Choroid plexus epithelial cell (primary cell): Measurements from ENCODE around the gene RPL35.
"Not testable (repeated sequence)": the region's sequence is repeated elsewhere in the genome, so short reads cannot be mapped to it uniquely, and the experiment has no call there.

Experiments
- DNase-seq: peaks from one replicate; pipeline ENCODE4 v3.0.0-alpha.2; 2010; ENCODE audit warnings: low read depth
- H3K4me3 ChIP-seq: 2 replicates; pipeline ENCODE4 v1.5.1; 2011; ENCODE audit warnings: low read depth, mild to moderate bottlenecking, control low read depth, low read length, moderate library complexity
- CTCF ChIP-seq: conservative IDR thresholded peaks from 2 replicates; pipeline ENCODE4 v1.5.1; 2011; ENCODE audit warnings: low read depth, mild to moderate bottlenecking, control low read depth, inconsistent platforms, low read length, moderate library complexity

The RPL35 gene

DNA sequence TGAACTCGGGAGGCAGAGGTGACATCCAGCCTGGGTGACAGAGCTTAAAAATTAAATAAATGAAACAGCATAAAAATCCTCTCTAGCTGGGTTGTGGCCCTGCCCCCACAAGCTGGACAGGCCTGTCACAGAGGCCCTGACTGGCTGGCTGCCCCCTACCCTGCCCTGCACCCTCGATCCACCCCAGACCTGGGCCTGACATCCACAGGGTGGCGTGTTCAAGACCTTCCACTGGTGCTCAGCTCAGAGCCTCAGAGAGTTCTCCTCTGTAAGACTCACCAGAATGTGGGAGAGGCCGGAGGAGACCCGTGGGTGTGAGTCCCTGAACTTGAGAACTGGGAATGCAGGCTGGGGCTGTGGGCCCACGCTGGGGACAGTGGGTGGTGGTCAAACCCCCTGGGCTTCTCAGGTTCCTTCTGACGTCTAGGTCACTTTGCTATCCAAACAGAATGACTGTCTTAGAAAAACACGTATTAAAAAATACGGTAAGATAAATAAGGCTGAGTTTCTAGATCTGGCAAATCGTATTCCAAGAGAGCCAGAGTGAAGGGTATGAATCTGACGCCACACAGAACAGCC, 18.2 kb downstream of the RPL35 start:
- no peak overlapping the region for H3K4me3 ChIP-seq
- DNase-seq: peak; percentile 41
- TF ChIP-seq CTCF: no peak

DNA sequence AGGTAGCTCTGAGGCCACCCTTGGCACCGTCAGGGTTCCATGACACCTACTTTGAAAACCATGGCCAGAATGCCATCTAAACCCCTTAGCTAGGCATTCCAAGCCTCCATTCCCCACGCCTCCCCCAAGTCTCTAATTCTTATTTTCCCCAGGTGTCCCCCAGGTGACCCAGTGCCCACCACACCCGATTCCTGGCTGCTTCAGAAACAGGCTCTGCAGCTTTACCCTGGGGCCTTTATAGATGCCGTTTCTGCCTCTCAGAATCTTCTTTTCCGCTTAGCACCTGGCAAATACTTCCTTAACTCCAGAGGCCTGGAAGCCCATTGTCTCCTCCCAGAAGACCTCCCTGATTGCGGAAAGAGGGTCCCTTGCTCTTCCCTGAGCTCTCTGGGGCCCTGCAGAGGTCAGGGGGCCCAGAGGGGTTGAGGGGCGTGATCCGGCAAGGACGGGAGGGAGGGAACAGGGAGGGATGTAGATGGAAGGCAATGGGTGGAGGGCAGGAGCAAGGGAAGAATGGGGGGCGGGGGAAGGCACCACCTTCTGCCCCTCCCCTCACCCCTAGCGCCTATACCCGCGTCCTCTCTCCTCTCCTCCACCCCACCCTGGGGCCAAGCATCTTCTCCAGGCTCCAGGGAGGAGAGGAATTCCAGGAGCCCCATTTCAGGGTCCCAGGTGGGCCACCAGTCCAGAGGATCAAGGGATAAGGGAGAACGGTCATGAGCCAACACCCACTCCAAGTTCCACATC, 20.5 kb downstream of the RPL35 start:
- TF ChIP-seq CTCF: no peak
- no peak for DNase-seq

DNA sequence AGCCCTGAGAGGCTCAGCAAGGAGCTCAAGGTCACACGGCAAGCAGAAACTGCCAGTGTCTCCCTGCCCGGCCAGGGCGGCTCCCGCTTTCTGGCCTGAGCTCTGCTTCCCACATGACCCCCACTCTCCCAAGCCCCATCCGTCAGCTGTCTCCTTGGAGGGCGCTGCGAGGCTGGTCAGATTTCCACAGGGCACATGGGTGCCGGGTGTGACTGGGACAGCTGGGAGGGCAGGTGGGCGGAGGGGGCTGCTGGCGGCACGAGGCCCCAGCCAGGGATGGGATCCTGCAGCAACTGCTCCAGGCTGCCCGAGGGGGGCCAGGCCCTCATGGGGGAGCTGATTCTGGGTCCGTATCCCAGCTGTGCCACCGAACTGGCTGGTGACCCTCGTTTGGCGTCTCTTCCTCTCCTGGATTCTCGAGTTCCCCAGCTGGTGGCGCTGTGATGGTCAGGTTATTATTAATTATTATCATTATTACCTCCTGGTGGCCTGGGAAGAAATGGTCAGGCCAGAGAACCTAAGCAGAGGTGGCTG, 21.4 kb downstream of the RPL35 start:
- TF ChIP-seq CTCF: peak; percentile 63
- no peak for DNase-seq
- no peak overlapping the region for H3K4me3 ChIP-seq

More for the DNA sequence above, 20.5 kb downstream of the RPL35 start:
- no peak overlapping the region for H3K4me3 ChIP-seq

DNA sequence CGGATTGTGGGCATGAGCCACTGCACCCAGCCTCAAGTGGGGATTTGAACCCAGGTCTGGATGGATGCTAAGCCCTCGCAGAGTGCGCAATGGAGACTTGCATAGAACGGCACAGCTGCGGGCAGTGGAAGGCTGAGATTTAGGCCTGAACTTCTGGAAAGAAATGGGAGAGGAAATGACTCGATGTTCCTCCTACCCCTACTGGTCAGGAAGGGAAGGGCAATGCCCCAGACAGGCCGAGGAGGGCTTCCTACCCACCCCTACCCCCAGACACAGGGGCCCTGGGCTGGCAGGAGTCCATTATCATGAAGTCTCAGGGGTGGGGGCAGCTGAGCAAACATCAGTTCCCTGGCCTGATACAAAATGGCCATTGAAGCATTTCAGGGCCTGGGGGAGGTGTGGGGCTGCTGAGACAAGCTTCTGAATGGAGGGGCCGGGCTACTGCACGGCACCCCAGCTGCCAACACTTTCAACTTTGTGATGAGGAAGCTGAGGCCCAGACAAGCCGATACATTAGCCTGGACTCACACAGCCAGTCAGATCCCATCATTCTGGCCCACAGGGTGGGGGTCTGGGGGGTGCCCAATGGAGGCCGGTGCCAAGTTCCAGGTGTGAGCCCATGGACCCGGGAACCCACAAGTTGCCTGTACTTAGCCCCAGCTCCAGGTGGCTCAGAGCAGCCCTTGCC, 22.0 kb downstream of the RPL35 start:
- DNase-seq: peak; percentile 52
- TF ChIP-seq CTCF: peak; percentile 70

DNA sequence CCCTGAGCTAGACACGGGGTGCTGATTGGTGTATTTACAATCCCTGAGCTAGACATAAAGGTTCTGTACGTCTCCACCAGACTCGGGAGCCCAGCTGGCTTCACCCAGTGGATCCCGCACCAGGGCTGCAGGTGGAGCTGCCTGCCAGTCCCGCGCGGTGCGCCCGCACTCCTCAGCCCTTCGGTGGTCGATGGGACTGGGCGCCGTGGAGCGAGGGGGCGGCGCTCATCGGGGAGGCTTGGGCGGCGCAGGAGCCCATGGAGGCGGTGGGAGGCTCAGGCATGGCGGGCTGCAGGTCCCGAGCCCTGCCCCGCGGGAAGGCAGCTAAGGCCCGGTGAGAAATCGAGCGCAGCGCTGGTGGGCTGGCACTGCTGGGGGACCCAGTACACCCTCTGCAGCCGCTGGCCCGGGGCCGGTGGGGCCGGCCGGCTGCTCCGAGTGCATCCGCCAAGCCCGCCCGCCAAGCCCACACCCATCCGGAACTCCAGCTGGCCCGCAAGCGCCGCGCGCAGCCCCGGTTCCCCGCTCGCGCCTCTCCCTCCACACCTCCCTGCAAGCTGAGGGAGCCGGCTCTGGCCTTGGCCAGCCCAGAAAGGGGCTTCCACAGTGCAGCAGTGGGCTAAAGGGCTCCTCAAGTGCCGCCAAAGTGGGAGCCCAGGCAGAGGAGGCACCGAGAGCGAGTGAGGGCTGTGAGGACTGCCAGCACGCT, 23.0 kb downstream of the RPL35 start:
- not testable (repeated sequence) for DNase-seq, H3K4me3 ChIP-seq

More for the DNA sequence above, 22.0 kb downstream of the RPL35 start:
- H3K4me3 ChIP-seq: no peak overlapping the region

- H3K4me3 ChIP-seq, DNase-seq: not testable (repeated sequence)
These were observed 23.6 kb downstream of the RPL35 start for GRCh38 chr9:124838132-124838531.

GRCh38 chr9:124835026-124835557, 26.7 kb downstream of the RPL35 start:
- no peak for TF ChIP-seq CTCF
- peak; percentile 93 for DNase-seq
- H3K4me3 ChIP-seq: no peak overlapping the region
